Measurements from ENCODE around the gene TRIM59. TPM values are rescaled to one million over a fixed set of nuclear protein-coding genes. Genes with fewer than 3 reads are reported as not detected.

Gene TRIM59
- total RNA-seq, 1 donor from 2014 or later, result 39.0 TPM

- peak; percentile 87 for DNase-seq (ENCODE audit: low read depth, low spot score)
- Mint-ChIP-seq H3K36me3 (ENCODE audit: low read depth) (peaks cover 4% of the 10 kb centered on the region), H3K27me3 (ENCODE audit: low read depth) (peaks cover 11% of the 10 kb centered on the region), H3K4me1 (peaks cover 54% of the 10 kb centered on the region), H3K27ac (ENCODE audit: unreplicated experiment) (peak within 1 kb of the TSS; percentile 98), H3K9me3 (no peaks in the 10 kb centered on the region), H3K4me3 (peak within 1 kb of the TSS; percentile 96)
- no peak for TF ChIP-seq CTCF (conservative IDR thresholded peaks at IDR 0.05)
Measured at GRCh38 chr3:160399125-160400029, 50.2 kb downstream of the TRIM59 start, which contains the start of the genes IFT80 and SMC4. Gene IFT80, minus strand, starts transcription at chr3:160399225. Its CDS starts 14,625 bp downstream, at chr3:160384600. Gene SMC4, plus strand, starts transcription at chr3:160399650. Its CDS starts 1,177 bp downstream, at chr3:160400827.

GRCh38 chr3:160398820-160399124, 50.8 kb downstream of the TRIM59 start:
- Mint-ChIP-seq H3K4me3 (peak overlapping the region; percentile 96), H3K9me3 (no peaks in the 10 kb centered on the region), H3K27ac (ENCODE audit: unreplicated experiment) (peak overlapping the region; percentile 98), H3K36me3 (ENCODE audit: low read depth) (peaks cover 4% of the 10 kb centered on the region), H3K27me3 (ENCODE audit: low read depth) (peaks cover 11% of the 10 kb centered on the region), H3K4me1 (peaks cover 48% of the 10 kb centered on the region)
- TF ChIP-seq CTCF (conservative IDR thresholded peaks at IDR 0.05), result no peak
- DNase-seq (ENCODE audit: low read depth, low spot score), result no peak

- Mint-ChIP-seq H3K36me3 (ENCODE audit: low read depth) (no peaks in the 10 kb centered on the region), H3K27ac (ENCODE audit: unreplicated experiment) (no peak overlapping the region), H3K4me3 (peak overlapping the region; percentile 29)
Measured at GRCh38 chr3:160395297-160395696, 54.3 kb downstream of the TRIM59 start.

GRCh38 chr3:160394009-160394392, 55.6 kb downstream of the TRIM59 start:
- Mint-ChIP-seq H3K9me3 (no peaks in the 10 kb centered on the region), H3K27me3 (ENCODE audit: low read depth) (no peaks in the 10 kb centered on the region), H3K4me1 (peaks cover 15% of the 10 kb centered on the region), H3K27ac (ENCODE audit: unreplicated experiment) (no peak overlapping the region), H3K36me3 (ENCODE audit: low read depth) (no peaks in the 10 kb centered on the region), H3K4me3 (no peak overlapping the region)
- DNase-seq (ENCODE audit: low read depth, low spot score), result no peak
- TF ChIP-seq CTCF (conservative IDR thresholded peaks at IDR 0.05), result no peak

More at GRCh38 chr3:160395297-160395696, 54.3 kb downstream of the TRIM59 start:
- Mint-ChIP-seq H3K4me1 (peaks cover 20% of the 10 kb centered on the region), H3K27me3 (ENCODE audit: low read depth) (peaks cover 4% of the 10 kb centered on the region), H3K9me3 (no peaks in the 10 kb centered on the region)
- no peak for TF ChIP-seq CTCF (conservative IDR thresholded peaks at IDR 0.05)
- no peak for DNase-seq (ENCODE audit: low read depth, low spot score)

GRCh38 chr3:160393346-160394008, 56.1 kb downstream of the TRIM59 start:
- Mint-ChIP-seq H3K36me3 (ENCODE audit: low read depth) (no peaks in the 10 kb centered on the region), H3K27me3 (ENCODE audit: low read depth) (no peaks in the 10 kb centered on the region), H3K9me3 (no peaks in the 10 kb centered on the region), H3K4me3 (no peak overlapping the region), H3K27ac (ENCODE audit: unreplicated experiment) (no peak overlapping the region), H3K4me1 (peaks cover 11% of the 10 kb centered on the region)
- no peak for TF ChIP-seq CTCF (conservative IDR thresholded peaks at IDR 0.05)
- no peak for DNase-seq (ENCODE audit: low read depth, low spot score)

Measured in neural crest cell (in vitro differentiated cells).